Right kidney (tissue), 1 donor: ENCODE results near the gene ADGRG1.

Source experiments
- DNase-seq: peaks from one replicate; pipeline ENCODE4 v3.0.0-alpha.2; 2016

ADGRG1 gene

GRCh38 chr16:57604177-57604576 is 24.3 kb upstream of the ADGRG1 start:
- DNase-seq: no peak

- no peak for DNase-seq
Observed at GRCh38 chr16:57606147-57606846, 22.1 kb upstream of the ADGRG1 start.

- DNase-seq: no peak
Observed at GRCh38 chr16:57606847-57607501, 21.5 kb upstream of the ADGRG1 start.

GRCh38 chr16:57607676-57608461 is 20.6 kb upstream of the ADGRG1 start:
- DNase-seq: no peak

GRCh38 chr16:57608462-57609113 is 19.8 kb upstream of the ADGRG1 start:
- DNase-seq: no peak

GRCh38 chr16:57609541-57610401 is 18.7 kb upstream of the ADGRG1 start:
- no peak for DNase-seq

- DNase-seq: no peak
Observed at GRCh38 chr16:57610611-57611010, 17.8 kb upstream of the ADGRG1 start.

- DNase-seq: no peak
Observed at GRCh38 chr16:57611181-57611580, 17.2 kb upstream of the ADGRG1 start.

- no peak for DNase-seq
Observed at GRCh38 chr16:57611706-57612105, 16.7 kb upstream of the ADGRG1 start.

GRCh38 chr16:57612494-57612893 is 15.9 kb upstream of the ADGRG1 start:
- DNase-seq: no peak

GRCh38 chr16:57613514-57613913 is 14.9 kb upstream of the ADGRG1 start:
- no peak for DNase-seq

GRCh38 chr16:57614536-57614935 is 13.9 kb upstream of the ADGRG1 start:
- no peak for DNase-seq

GRCh38 chr16:57614944-57615343 is 13.5 kb upstream of the ADGRG1 start:
- DNase-seq: no peak

GRCh38 chr16:57615813-57616212 is 12.6 kb upstream of the ADGRG1 start:
- no peak for DNase-seq

- no peak for DNase-seq
Observed at GRCh38 chr16:57616241-57616640, 12.2 kb upstream of the ADGRG1 start.

GRCh38 chr16:57616876-57617275 is 11.6 kb upstream of the ADGRG1 start:
- no peak for DNase-seq

- DNase-seq: no peak
Observed at GRCh38 chr16:57617604-57618111, 10.8 kb upstream of the ADGRG1 start.

GRCh38 chr16:57618296-57619132 is 9.9 kb upstream of the ADGRG1 start:
- no peak for DNase-seq

GRCh38 chr16:57619133-57619605 is 9.3 kb upstream of the ADGRG1 start:
- no peak for DNase-seq

- DNase-seq: peak; percentile 63
Observed at GRCh38 chr16:57619606-57620334, 8.7 kb upstream of the ADGRG1 start.
